Left renal cortex interstitium (tissue), 4 donors: ENCODE measurements around the gene PPP1R14B. TPM values are rescaled to one million over a fixed set of nuclear protein-coding genes. Genes with fewer than 3 reads are reported as not detected.
A peak's percentile ranks its signal among the peaks of the same experiment; 100 is the strongest.

Source experiments
- DNase-seq, 4 donors: peaks; one replicate each; pipeline ENCODE4 v3.0.0-alpha.2; 2013; ENCODE audit warnings: low read depth in 4 of 4, low spot score in 2 of 4, missing footprints in 1 of 4
- polyA plus RNA-seq, 4 donors: library from polyadenylated mRNA; unstranded; fragments of 120-200 nt; gene quantifications; one replicate each; pipeline ENCODE4 v1.2.1, GENCODE V29; 2013; ENCODE audit not compliant: insufficient read length in 4 of 4

Gene PPP1R14B
- polyA plus RNA-seq, 4 donors, result 53.8 to 117 (median 76.0) TPM

DNA sequence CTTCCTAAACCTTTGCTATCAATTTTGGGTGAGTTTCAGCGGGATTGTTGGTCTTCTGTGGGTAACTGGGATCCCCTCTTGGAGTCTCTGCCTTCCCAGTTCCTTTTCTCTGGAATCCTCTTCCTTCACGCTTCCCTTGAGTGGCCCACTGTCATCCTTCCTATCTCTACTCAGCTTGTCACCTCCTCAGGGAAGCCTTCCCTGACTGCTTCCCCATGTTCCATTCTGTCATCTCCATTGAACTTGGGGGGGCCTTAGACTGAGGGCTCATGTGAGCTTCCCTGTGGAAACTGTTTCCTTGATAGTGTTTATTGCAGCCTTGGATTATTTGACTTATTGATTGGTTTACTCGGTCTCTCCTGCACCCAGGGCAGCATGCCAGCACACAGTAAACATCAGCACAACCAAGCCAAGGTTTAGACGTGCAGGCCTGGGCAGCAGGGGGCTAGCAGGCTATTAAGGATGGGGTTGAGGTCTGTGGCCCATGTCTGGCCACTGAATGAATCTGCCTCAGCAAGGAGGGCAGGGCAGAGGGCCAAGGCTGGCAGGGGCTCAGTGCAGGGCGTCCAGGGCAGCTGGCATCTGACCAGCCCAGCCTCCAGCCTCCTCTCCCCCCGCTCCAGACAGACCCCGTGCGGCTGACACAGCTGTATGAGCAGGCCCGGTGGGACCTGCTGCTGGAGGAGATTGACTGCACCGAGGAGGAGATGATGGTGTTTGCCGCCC, 28.0 kb downstream of the PPP1R14B start:
- DNase-seq, result no peak

DNA sequence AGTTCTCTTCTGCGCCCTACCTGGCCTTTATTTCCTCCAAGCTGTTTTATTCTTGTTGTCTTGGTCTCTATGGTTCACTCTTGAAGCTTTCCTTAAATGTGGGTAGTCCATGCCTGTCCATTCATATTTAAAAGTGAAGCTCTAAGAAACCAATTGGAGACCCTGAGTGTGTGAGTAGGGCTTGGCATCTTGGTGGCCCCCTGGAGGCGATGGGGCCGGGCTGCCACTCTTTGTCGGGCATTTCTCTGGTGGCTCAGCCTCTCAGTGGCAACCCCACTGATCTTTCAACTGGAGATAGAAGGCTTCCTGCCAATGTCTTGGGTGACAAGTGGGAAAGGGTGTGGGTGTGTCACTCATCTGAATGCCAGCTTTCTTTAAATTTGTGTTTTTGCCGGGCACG, 29.9 kb downstream of the PPP1R14B start:
- DNase-seq, result no peak

DNA sequence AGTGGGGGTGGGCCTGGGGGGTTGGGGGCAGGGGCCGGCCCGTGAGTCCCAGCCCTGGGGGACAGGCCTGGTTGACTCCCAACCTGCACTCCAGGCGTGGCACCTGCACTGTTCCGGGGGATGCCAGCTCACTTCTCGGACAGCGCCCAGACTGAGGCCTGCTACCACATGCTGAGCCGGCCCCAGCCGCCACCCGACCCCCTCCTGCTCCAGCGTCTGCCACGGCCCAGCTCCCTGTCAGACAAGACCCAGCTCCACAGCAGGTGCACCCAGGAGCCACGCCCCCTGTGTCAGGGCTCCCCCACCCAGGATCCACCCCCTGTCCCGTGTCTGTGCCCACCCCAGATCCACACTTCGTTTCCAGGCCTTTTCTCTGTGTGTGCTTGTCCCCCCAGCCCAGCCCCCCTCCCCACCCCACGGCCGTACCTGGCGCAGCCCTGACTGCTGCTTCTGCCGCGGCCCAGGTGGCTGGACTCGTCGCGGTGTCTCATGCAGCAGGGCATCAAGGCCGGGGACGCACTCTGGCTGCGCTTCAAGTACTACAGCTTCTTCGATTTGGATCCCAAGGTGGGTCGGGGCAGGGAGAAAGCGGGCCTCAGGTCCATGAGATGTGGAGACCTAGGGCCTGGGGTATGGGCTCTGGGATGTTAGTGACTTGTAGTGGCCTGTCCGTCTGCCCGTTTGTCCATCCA, 35.4 kb downstream of the PPP1R14B start:
- no peak for DNase-seq

DNA sequence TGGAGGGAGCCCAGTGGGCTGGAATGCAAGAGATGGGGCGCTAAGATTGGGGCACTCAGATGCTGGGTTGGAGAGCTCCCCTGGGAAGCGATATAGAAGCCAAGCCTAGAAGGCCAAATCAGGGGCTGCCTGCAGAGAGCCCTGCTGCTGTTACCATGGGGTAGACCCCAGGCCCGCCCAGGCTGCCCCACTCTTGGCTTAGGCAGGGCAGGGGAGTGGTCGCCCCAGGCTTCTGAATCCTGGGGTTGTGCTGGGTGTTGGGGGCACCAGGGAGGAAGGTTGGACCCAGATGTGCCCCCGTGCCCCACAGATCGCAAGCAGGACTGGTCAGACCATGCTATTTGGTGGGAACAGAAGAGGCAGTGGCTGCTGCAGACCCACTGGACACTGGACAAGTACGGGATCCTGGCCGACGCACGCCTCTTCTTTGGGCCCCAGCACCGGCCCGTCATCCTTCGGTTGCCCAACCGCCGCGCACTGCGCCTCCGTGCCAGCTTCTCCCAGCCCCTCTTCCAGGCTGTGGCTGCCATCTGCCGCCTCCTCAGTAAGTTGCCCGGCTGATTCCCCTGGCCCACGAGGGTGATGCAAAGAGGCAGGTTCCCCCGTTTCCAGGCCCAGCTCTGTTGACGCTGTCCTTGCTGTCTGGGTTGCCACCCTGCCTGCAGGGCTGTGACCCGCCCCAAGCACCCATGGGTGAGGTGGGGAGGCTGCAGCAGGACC, 36.3 kb downstream of the PPP1R14B start:
- DNase-seq, result no peak

DNA sequence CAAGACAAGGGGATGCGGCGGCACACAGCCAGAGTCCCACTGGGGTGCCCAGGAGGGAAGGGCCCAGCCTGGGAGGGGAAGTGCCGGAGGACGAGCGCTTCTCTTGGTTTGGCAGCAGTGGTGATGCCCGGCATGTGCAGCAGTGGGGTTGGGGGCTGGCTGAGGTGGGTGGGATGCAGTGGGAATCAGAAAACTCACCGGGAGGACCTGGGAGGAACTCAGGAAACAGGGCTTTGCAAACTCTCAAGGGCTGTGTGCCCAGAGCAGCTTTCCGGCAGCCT, 37.2 kb downstream of the PPP1R14B start:
- DNase-seq, result no peak

DNA sequence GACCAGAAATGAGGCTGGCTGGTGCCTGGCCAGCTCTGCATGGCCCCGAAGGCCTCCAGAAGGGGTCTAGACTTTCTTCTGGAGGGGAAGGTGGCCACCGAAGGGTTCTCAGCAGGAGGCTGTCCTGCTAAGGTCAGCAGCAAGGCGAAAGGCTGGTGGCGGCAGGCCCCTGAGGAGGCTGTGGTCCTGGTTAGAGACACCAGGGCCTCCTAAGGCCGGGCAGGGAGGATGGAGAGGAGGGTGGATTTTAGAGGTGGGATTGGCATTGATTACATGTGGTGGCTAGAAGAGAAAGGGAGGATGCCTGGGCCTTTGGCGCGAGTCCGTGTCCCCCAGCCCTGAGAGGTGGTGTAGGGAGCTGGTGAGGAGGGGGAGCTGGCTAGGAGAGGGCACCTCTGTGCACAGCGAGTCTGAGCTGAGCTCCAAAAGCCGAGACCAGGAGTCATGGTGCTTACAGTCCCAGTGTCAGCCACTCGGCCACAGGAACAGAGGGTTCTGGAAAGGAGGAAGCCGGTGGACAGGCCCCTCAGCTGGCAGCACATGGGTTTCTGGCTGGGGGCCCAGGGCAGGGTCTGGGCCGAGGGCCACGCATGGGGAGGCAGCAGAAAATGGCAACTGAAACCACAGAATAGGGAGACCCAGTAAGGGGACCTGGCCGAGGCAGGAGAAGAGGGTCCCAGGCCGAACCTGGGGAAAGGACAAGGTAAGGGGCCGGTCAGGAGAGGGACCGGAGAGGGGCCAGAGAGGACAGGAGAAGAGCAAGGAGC, 37.8 kb downstream of the PPP1R14B start:
- no peak for DNase-seq

DNA sequence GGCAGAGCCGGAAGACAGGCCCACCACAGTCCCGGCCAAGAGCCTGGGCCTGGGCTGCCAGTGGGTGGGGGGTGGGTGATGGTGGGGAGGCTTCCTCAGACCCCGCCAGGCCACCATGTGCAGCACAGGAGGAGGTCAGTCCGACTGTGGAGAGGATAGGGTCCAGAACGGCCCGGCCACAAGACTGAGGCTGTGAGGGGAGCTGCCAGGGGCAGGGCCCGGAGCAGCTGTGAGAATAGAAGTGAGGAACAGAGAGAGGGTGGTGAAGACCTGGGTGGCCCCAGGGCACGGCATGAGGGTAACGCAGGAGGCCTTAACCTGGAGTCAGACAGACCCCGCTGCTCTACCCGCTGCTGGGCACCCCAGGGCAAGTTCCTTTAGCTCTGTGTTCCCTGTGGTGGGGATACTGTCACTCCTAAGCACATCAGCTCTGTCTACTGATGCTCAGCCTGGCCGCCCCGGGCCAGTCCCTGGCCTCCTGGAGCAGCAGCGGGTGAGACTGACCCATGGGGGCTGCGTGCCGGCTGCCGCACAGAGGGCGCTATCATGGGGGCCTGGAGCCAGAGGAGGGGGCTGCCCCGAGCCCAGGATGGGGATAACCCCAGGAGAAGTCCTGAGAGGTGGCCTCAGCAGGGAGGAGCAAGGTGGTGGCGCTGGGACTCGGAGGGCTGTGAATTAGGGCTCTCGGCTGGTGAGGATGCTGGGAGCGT, 38.5 kb downstream of the PPP1R14B start:
- DNase-seq, result no peak

DNA sequence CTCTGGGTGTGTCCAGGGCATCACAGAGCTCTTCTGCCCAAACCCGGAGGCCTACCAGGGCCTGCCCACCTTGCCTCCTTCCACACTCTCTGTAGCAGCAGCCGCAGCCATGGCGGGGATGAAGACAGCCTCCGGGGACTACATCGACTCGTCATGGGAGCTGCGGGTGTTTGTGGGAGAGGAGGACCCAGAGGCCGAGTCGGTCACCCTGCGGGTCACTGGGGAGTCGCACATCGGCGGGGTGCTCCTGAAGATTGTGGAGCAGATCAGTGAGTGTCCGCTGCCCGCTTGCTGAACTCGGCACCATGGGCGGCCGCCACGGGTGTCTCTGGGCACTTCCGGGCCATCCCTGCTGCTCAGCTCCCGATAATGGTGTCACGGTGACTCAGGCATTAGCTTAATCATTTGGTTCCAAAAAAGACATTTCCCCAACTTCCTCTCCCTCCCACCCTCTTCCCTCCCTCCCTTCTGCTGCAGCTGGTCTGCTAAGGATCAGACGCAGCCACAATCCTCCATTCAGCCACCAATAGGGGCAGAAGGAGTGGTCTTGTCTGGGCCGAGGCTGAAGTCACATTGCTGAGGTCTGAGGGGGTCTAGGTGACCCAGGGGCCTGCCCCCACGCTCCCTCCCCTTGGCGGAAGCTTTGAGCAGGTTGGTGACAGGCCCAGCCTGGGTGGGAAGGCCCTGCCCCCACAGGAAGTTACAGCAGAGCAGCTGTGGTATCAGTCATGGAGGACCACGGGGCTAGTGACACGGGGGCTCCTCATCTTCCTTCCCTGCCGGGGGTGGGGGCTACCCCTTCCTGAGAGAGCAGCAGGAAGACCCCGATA, 39.3 kb downstream of the PPP1R14B start:
- DNase-seq, result peak in 2 of 4 donors; percentile 17 to 33

DNA sequence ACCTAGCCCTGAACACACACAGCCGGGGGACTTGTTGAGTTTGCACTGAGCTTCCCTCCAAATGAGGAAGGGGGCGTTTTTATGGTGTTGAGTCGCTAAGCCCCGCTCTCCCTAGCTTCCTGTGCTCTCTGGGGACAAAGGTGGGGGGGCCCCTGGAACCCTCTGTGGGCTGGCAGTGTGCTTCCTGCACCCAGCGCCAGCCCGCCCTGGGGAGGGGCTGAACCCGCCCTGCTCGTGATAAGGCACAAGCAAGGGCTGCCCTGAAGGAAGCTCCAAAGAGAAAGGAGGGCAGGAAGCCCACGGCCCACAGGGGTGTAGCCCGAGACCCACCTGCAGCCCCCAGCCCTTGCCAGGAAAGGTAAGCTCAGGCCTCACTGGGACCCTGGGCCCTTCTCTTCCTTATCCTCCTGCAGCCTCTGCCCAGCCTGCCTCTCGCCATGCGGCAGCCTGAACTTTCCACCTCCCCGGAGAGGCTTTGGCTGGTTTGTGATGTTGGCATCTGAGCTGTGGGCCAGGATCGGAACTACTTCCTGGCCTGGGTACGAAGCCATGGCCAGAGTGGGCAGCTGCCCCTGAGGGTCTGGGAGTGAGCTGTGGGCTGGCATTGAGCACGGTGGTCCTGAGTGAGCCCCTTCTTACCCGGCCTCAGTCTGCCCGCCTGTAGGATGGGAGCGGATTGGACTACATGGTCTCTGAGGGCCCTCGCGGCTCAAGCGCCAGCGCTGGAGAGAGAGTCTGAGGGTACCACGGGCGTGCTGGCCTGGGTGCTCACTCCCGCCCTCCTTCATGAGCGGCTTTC, 40.1 kb downstream of the PPP1R14B start, which contains the start of gene FERMT3:
Gene FERMT3, plus strand, starts transcription at position 265 of the 799 bp plus-strand sequence. CDS start 644 bp downstream, outside the sequence.
- DNase-seq, result no peak

DNA sequence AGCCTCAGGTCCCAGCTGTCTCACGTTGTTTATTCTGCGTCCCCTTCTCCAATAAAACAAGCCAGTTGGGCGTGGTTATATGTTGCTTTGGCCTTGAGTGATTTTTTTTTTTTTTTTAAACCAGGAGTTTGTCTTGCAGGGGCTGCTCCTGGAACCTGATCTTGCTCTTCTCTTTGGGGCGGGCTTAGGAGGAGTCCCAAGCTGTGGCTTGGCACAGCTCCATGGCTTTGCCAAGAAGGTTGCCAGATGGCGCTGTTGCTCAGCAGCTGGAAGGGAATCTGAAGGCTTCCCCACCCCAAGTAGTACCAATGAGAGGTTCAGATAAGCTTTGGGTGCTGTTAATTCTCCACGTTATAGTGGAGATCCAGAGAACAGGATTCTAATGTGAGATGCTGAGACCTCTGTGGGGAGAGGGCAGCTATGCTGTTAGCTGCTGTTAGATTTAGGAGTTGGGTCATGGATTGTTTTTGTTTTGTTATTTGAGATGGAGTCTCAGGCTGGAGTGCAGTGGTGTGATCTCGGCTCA, 42.2 kb downstream of the PPP1R14B start:
- DNase-seq, result peak in 3 of 4 donors; percentile 72 to 84 (median 77)

DNA sequence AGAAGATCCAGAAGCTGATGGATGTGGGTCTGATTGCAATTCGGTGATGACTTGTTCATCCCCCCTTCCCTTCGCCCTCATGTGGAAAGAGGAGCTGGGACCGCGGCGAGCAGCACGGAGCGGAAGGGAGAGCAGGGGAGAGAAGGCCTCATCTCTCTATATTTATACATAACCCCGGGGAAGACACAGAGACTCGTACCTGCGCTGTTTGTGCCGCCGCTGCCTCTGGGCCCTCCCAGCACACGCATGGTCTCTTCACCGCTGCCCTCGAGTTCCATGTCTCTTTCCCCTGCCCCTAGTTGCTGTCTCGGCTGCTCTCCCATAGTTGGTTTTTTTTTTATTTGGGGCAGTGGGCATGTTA, 42.7 kb downstream of the PPP1R14B start:
- no peak for DNase-seq

DNA sequence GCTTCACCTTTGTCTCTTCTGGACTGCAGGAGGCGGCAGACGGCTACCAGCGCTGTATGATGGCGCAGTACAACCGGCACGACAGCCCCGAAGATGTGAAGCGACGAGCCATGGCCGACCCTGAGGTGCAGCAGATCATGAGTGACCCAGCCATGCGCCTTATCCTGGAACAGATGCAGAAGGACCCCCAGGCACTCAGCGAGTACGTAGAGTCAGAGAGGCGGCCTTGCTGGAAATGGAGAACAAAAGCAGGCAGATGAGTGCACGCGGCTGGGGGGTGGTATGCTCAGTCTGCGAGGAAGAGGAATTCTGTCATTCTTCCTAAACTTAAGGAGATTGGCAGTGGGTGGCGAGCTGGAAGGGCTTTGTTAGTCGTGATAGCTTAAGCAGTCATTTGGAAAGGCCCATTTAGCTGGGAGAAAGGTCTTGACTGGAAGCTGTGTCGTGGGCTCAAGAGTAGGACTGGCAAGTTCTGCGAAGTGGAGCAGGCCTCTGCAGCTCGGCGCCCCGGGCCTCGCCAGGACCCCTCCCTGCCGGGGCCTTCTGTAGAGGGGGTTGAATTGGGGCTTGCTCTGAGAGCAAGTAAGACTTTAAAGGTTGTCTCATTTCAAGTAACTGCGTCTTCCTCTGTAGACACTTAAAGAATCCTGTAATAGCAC, 43.2 kb downstream of the PPP1R14B start:
- no peak for DNase-seq

DNA sequence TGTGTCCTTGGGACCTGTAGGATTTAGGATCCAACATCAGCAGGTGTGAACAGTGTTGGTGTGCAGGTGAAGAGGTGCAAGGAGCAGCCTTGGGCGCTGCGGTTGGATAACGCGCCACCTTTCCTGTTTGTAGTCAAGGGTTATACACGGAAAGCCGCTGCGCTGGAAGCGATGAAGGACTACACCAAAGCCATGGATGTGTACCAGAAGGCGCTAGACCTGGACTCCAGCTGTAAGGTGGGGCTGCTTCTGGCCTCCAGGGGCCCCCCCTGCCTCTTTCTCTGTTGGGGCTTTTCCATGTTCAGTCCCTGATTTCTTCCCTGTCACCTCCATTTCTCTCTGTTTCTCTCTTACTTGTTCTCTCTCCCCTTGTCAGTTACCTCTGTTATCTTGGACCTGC, 43.8 kb downstream of the PPP1R14B start:
- no peak for DNase-seq

DNA sequence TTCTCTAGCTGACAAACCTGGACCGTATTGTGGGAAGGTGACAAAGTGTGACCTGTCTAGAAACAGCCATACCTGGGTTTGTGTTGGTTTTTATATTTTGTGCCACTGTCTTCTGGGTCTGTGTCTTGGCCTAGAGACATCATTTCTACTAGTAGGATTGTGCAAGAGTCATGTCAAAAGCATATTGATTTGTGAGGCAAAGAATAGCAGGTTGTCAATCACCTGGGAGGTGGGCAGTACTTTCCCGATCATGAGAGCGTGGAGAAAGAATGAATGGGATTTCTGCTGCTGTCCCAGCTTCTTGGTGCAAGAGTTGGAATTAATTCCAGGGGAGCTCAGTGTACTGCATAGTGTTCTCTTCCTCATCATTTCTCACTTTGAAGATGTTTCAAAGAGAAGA, 45.2 kb downstream of the PPP1R14B start:
- no peak for DNase-seq

DNA sequence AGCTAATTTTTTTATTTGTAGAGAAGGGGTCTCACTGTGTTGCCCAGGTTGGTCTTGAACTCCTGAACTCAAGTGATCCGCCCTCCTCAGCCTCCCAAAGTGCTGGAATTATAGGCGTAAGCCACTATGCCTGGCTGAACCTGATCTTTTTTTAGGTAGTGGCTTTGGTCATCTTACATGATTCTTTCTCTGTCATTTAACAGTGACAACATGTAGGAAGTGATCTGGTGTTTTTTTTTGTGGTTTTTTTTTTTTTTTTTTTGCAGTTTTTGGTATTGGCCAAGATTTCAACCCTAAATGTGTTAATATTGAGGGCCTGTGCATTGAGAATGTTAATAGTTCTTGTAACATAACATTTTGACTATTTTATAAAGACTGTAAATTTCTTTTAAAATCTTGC, 48.2 kb downstream of the PPP1R14B start:
- DNase-seq, result no peak

DNA sequence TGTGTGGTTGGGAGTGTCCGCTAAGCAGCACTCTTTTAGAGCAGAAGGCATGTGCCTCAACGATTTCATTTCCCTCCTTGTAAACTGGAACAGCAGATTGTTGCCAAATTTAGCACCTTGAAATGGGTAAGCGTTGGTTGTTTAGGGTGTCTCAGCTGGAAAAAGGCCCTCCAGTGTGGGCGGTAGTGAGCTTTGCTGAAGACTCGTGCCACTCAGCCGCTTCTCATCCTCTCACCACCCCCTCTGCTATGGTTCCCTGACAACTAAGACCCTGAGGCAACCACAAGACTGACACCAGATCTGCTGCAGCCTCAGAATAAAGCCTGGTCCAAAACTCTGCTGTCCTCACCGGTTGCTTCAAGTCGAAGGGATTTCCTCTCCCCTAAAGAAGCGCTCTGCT, 50.1 kb downstream of the PPP1R14B start:
- DNase-seq, result no peak
